ENCODE results near the gene RGSL1.

The RGSL1 gene

GRCh38 chr1:182589931-182590330 is 140.0 kb downstream of the RGSL1 start:
- DNase-seq (ENCODE audit: low read depth) = no peak
- no peak for TF ChIP-seq CTCF (IDR thresholded peaks at IDR 0.05; ENCODE audit: control insufficient read depth, extremely low read depth, insufficient read depth)
- no peak overlapping the region for H3K4me3 ChIP-seq (ENCODE audit: low read depth, low read length)

- TF ChIP-seq CTCF (IDR thresholded peaks at IDR 0.05; ENCODE audit: control insufficient read depth, extremely low read depth, insufficient read depth) = peak; percentile 95
- no peak for DNase-seq (ENCODE audit: low read depth)
- no peak overlapping the region for H3K4me3 ChIP-seq (ENCODE audit: low read depth, low read length)
Observed at GRCh38 chr1:182595641-182596240, 145.8 kb downstream of the RGSL1 start.

- TF ChIP-seq CTCF (IDR thresholded peaks at IDR 0.05; ENCODE audit: control insufficient read depth, extremely low read depth, insufficient read depth) = no peak
- no peak overlapping the region for H3K4me3 ChIP-seq (ENCODE audit: low read depth, low read length)
- no peak for DNase-seq (ENCODE audit: low read depth)
Observed at GRCh38 chr1:182596934-182597333, 147.0 kb downstream of the RGSL1 start.

GRCh38 chr1:182598296-182598695 is 148.3 kb downstream of the RGSL1 start:
- no peak for TF ChIP-seq CTCF (IDR thresholded peaks at IDR 0.05; ENCODE audit: control insufficient read depth, extremely low read depth, insufficient read depth)
- no peak for DNase-seq (ENCODE audit: low read depth)
- H3K4me3 ChIP-seq (ENCODE audit: low read depth, low read length) = no peak overlapping the region

- DNase-seq (ENCODE audit: low read depth) = no peak
- TF ChIP-seq CTCF (IDR thresholded peaks at IDR 0.05; ENCODE audit: control insufficient read depth, extremely low read depth, insufficient read depth) = 0 out of 2 replicates have a peak, but pooled peaks have one; percentile 16
- no peak overlapping the region for H3K4me3 ChIP-seq (ENCODE audit: low read depth, low read length)
Observed at GRCh38 chr1:182599339-182599738, 149.4 kb downstream of the RGSL1 start.

- no peak for DNase-seq (ENCODE audit: low read depth)
- TF ChIP-seq CTCF (IDR thresholded peaks at IDR 0.05; ENCODE audit: control insufficient read depth, extremely low read depth, insufficient read depth) = no peak
- H3K4me3 ChIP-seq (ENCODE audit: low read depth, low read length) = no peak overlapping the region
Observed at GRCh38 chr1:182600036-182600713, 150.2 kb downstream of the RGSL1 start.
